Middle frontal gyrus (tissue), 1 donor: ENCODE data around the gene RARG.
"Not testable (repeated sequence)": the region's sequence is repeated elsewhere in the genome, so short reads cannot be mapped to it uniquely, and the experiment has no call there.

ENCODE experiments used
- DNase-seq: peaks from one replicate; pipeline ENCODE4 v3.0.0-alpha.2; 2015; ENCODE audit warnings: low spot score; ENCODE audit errors: extremely low spot score

Gene RARG

DNA sequence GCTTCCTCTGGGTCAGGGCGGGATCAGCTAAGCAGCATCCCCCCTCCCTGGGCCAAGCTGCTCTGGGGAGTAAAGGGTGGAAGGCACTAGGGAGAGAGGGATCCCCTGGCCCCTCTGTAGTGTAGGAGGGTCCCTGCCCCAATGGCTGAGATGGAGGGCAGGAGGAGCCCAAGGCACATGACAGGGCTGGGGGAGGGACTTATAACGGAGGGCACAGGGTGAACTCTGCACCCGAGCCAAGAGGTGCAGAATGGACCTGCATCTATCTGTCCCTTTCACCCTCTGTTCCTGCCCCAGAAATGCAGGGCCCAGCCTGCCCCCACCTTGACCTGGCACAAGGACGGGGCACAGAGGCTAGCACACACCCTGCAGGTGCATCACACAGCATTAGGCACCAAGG lies 21.2 kb downstream of the RARG start:
- DNase-seq = no peak

DNA sequence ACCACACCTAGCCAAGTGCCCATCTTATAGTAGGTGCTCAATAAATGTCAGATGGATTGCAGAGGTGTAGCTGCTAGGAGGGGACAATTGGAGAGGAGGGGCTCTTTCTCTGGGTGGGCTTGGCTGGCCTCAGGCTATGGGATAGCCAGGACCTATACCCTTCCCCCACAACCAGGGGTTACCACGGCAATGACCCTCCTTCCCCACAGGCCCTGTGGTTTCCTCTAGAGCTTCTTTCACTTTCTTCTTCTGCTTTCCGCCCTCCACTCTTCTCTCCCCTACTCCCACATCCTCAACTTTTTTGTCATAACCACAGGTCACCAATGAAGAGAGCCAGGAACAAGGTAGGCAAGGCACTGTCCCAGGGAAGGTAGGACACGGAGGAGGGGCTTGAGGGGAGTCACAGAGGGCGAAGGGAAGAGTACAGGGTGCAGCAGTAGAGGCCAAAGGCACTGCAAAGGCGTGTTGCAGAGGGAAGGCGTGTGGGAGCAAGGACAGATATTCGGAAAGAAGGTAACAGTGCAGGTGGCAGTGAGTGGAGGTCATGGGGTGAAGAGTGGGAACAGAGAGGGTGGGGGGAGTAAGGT lies 23.0 kb downstream of the RARG start:
- DNase-seq = no peak

DNA sequence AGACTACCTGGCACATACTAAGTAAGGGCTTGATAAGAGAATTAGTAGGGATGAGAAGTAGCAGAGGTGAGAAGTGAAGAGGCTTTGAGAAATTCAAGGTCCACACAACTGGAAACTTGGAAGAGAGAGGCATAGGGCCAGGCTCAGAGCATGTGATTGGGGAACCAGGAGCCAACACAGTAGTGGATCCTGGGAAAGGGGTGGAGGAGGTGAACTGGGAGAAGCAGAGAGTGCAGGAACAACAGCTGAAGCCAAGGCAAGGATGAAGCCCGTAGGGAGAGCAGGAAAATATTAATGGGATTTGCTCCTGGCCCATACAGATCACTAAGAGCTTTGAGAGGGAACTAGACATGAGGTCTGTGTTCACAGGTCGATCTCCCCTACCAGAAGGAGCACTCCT lies 23.6 kb downstream of the RARG start:
- DNase-seq = no peak

DNA sequence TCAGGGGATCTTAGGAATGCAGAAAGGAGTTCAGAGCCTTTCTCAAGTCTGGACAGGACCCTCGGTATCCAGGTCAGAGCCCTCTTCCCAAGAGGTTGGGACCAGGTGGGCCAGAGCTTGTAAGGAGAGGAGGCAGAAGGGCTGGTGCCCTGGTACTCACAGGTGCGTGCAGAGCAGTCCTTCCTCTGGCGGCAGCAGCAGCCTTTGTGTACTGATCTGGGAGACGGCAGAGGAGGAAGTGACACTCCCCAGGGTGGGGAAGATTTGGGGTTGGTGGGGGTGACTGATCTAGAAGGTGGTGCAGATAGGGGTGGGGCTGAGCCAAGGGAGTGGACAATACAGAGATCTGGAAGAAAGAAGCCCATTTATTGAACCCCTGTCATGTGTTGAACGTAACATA lies 25.0 kb downstream of the RARG start, which contains the start of gene ITGB7:
ITGB7 (minus strand) TSS at position 210 of the 400 bp plus-strand sequence. CDS start 6,808 bp downstream, outside the sequence.
- no peak for DNase-seq

DNA sequence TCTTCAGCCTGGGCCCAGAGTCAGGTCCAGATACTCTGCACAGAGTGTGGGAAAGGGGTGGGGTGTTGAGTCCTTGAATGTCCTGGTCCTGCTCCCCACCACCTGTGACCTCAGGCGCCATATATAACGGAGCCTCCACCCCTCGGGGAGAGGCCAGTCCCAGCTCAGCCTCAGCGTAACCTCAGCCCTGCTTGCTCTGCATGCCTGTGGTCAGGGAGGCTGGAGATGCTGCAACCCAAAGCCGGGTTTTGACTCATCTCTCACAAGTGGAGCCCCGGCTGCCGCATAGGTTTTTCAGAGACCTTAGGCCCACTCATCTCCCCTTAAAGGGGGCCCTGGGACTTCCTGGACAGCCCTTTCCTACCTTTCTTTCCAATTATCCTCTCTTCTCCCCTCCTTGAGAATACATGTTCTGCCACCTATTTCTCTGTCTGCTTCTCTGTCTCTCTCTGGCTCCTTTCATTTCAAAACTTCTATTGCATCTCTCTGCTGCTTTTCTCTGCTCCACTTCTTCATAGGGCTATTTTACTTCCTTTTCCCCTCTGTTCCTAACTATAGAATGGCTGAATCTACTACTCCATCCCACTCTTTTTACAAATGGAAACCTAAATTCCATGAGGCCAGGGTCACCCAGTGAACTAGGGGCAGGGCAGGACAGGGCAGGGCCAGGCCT lies 26.1 kb downstream of the RARG start:
- no peak for DNase-seq

DNA sequence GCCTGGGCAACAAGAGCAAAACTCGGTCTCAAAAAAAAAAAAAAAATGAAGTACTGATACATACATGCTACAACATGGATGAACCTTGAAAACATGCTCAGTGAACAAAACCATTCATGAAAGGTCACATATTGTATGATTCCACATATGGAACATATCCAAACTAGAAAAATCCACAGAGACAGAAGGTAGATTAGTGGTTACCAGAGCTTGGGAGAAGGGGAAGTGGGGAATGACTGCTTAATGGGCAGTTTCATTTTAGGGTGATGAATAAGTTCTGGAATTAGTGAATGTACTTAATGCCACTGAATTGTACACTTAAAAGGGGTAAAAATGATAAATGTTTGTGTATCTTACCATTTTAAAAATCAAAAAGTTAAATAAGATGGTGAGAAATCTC lies 27.7 kb downstream of the RARG start:
- DNase-seq = no peak

DNA sequence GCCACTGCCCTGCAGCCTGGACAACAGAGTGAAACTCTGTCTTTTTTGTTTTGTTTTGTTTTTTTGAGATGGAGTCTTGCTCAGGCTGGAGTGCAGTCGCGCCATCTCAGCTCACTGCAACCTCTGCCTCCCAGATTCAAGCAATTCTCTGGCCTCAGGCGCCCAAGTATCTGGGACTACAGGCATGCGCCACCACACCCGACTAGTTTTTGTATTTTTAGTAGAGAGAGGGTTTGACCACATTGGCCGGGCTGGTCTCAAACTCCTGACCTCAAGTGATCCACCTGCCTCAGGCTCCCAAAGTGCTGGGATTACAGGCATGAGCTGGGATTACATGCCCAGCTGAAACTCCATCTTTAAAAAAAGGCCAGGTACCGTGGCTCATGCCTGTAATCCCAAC lies 29.7 kb downstream of the RARG start:
- DNase-seq = not testable (repeated sequence)

DNA sequence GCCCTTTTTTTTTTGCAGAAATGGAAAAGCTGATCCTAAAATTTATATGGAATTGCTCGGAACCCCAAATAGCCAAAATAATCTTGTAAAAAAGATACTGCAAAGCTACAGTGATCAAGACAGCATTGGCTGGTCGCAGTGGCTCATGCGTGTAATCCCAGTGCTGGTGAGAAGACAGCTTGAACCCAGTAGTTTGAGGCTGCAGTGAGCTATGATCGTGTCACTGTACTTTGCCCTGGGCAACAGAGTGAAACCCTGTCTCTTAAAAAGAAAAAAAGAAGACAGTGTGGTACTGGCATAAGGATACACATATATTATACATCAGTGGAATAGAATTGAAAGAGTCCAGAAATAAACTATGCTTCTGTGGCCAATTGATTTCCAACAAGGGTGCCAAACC lies 30.4 kb downstream of the RARG start:
- no peak for DNase-seq

DNA sequence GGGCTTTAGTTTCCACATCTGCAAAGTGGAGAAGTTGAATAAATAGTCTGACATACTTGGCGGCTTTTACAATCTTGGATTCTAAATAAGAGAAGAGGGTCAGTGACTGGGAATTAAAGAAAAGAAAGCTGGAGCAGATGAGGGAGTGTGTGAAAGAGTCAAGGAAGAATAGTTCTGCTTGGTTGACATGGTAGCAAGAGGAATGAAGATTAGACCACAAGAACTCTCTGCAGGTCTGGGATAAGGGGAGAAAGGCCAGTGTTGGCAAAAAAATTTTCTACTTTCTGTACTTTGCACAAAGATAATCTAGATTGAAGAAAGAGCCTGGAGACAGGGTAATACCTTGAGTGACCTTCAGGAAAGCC lies 30.9 kb downstream of the RARG start:
- no peak for DNase-seq

DNA sequence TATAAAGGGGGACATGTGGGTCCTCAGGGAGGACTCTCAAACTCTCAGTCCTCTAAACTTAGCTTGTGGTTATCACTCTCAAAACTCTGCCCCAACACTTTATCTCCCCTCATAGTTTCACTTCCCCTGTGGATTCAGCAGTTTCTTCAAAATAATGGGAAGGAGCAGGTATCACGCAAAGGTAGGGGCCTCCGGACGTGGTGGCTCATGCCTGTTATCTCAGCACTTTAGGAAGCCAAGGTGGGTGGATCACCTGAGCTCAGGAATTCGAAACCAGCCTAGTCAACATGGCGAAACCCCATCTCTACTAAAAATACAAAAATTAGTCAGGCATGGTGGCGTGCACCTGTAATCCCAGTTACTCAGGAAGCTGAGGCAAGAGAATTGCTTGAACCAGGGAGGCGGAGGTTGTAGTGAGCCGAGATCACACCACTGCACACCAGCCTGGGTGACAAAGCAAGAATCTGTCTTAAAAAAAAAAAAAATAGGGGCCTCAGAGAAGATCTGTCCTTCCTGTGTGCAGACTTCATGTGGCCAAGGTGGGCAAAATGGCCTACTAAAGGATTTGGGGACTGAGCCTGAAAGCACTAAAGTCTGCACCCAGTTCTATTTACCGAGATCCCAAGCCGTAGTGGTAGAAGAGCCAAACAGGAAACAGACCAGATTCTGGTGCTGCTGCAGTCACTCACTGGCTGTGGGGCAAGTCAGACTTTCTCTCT lies 31.4 kb downstream of the RARG start:
- no peak for DNase-seq

DNA sequence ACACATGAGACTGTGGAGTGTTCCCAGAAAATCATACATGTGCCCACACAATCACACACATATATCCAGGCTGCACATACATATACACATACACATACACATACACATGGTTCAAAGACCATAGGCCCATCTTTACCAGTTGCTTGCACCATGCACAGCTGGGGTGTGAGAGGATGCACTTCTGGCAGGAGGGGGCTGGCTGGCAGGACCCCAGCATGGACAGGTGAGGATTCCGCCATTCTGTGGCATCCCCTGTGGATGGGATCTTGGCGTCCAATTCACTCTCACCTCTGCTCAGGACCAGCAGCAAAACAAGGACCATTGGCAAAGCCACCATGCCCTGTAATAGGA lies 31.9 kb downstream of the RARG start:
- DNase-seq = no peak

DNA sequence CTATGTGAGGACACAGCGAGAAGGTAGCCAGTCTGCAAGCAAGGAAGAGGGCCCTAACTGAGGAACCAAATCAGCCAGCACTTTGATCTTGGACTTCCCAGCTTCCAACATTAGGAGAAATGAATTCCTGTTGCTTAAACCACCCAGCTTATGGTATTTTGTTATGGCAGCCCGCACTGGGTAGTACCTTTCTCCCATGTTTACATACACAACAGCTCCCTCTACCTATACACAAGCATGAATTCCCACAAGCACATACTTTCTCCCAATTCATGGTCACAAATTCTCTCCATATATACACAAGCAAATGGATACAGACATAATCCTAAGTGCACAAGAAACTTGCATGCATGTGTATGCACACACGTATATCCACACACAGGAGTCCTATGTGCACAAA lies 32.3 kb downstream of the RARG start:
- DNase-seq = no peak

DNA sequence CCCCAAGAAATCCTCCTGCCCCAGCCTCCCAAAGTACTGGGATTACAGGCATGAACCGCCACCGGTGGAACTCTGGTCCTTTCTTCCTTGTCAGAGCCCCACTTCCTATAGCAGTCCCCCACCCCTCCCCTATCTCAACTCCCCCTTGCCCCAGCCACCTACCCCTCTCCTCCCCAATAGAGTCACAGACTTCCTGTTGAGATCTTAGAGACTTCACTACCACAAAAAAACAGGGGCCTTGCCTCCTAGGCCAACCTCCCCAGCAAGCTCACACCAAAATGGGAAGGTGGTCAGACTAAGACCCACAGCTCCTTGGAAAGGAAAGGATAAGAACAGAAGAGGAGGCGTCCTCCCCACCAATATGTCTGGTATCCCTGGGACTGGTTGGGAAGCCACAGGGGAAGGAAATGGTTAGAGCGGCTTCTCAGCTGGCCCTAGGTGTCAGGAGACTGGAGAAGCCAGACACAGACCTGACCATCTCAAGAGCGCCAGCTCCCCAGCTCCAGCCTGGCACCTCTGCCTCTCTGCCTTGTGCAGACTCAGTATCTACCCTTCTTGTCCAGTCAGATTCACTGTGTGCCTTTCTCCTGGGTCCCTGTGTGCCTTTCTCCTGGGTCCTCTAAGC lies 33.4 kb downstream of the RARG start:
- no peak for DNase-seq

DNA sequence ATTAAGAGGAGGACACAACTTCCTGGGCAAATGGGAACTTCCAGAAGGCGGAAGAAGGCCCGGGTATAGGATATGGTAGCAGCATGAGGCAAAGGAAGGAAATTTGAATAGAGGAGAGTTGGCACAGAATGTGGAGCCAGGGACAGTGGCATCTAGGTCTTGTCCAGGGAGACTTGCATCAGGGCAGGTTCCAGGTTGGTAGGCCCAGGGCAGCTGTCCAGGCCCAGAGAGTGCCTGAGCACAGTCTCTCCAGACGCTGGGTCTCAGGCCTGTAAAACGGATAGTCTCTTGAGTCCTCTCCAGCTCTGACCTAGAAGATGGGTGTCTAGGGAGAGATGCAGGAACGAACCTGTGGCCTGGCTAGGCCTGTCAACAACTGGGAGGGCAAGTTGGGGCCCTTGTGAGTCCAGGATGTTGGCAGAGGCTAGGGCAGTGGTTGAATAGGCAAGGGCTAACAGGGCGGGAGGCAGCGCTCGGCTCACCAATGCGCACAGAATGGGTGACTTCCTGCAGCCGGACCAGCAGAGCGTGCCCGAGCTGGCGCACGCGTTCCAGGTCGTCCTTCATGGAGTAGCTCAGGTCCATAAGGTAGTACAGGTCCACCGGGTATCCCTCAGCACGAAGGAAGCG lies 34.9 kb downstream of the RARG start:
- DNase-seq = no peak

DNA sequence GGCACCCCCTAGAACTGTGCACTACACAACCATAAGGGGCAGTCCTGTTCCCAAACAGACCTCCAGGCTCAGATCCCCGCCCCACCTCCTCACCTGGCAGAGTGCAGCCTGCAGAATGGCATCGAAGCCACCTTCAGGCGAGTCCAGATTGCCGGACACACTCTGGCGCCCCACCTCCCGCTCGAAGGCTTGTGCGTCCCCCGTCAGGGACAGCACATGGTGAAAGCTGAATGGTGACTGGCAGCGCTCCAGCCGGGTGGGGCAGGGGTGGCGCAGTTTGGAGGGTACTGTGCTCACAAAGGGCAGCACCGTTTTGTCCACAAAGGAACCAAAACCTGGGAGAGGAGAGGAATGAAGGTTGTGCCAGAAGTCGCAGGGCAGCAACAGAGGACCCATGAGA lies 35.5 kb downstream of the RARG start:
- no peak for DNase-seq

DNA sequence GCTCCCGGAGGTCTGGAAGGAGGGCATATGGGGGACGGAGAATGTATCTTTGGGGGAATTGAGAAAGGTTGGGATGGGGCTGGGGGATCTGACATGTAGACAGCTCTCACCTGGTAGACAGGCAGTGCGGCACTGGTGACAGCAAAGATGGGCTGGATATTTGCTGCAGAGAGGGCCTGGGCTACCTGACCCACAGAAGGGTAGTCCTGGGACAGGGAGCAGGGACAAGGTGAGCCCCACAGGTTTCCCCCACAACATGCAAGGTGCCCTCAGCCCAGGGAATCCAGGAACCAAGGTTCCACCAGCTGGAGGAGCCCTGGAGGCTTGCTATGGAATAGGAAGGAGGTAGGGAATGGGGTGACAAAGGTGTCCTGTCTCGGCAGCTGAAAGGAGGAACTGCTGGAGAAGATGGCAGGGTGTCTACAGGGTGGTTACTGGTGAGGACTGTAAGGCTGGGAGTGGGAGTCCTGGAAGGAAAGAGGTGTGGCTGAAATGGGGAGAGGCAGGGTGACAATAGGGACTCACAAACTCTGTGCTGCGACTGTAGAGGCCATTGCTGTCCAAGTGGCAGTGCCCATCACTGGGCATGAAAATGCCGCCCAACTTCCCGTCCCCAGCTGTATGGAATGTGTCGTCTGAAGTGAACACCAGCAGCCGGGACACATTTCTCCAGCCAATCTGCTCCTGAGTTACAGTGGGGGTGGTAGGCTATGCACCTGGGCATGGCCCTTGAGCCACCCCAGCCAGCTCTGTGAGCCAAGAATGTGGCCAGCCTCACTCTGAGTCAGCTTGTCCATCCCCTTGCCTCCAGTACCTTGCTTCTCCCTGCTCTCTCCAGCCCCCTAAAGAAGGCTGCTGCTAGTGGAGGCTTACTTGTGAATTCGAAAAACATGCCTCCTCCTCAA lies 36.2 kb downstream of the RARG start:
- no peak for DNase-seq

DNA sequence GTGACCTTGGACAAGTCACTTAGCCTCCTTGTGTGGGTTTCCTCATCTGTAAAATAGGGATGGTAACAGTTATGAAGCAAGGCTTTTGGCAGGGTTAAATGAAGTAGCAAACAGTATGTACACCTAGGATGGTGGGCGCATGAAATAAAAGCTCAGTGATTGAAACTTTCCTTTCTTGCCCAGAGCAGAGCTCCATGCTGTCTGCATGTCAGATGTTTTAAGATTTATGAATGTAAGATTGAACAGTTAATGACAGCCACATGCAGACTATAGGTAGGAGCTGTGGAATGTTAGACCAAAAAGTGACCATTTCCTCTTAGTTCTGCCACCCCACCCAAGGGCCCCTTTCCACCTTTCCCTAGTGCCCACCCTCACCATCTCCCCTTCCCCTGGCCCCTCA lies 37.0 kb downstream of the RARG start:
- DNase-seq = no peak

DNA sequence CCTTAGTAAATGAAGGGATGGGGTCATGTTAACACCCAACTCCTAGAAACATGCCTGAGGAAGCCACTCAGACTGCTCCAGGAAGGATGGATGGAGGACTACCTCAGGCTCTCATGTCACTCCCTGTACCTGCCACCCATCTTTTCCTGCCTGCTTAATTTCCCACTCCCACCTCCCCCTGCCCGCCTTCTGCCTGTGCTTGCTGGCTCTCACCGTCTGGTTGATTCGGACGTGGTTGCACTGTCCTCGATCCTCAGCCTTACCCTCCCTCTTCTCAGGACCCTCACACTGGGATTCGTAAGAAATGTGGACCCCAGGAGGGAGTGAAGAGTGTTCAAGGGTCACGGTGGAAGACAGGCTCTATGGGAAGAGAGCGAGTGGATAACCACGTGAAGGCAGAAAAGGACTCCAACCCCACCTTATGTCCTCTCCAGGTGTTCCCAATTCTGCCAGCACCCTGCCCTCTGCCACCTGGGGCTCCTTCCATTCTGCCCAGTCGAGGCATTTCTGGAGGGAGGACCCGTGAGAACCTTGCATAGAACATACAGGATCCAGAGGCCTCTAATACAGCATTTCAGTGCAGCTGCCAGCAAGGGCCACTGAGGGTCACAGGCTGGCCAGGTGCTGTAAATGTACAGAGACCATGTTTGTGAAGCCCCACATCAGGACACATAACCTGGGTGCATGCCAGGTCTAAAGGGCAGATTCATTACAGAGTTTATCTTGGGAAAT lies 37.9 kb downstream of the RARG start:
- DNase-seq = no peak

DNA sequence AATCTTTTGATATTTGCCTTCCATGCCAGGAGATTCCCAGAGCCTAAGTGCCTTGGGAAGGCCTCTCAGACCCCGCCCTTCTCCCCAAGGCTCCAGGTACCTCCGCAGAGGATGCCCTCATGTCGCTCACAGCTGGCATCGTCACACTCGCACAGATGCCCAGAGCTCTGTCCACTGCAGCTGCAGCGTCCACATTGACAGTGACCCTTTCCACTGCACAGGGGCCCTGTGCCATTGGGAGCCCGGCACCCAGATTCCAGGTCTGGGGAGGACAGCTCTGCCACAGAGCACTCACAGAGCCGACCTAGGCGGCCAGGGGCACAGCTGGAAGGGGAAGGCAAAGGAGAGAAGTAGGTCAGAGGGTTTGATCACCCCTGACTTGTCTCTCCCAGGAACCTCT lies 39.0 kb downstream of the RARG start:
- DNase-seq = no peak

DNA sequence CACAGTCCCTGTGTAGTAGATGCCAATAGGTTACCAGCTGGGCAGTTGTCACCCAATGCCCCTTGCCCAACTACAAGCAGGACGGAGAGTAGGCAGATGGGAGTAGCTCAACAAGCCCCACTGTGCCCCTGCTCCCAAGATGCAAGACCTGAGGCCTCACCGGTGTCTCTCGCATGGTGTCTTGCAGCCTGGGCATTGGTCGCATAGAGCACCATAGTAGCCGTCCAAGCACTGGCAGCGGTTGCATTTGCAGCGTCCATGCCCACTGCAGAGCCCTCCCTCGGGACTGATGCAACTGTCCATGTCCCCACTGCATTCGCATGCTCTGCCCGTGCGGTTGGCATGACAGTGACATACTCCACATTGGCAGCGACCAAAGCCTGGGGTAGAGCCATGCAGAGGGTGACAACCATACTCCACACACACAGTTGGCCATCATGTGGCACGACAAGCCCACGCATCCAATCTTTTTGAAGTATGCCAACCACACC lies 39.4 kb downstream of the RARG start:
- no peak for DNase-seq
